ENCODE data around the gene TALDO1.

TALDO1 gene

GRCh38 chr11:798093-798713 lies 50.9 kb downstream of the TALDO1 start, which contains the start of gene SLC25A22:
TSS of gene SLC25A22 (minus strand) at chr11:798281. CDS start at chr11:795006, 3,275 bp downstream.
- 10% methylated on average over 69 of the region's 69 CpGs for WGBS
- no peaks in the 10 kb centered on the region for H3K27me3 ChIP-seq (ENCODE audit: insufficient read depth, low read length)
- peak within 1 kb of the TSS; percentile 87 for H3K27ac ChIP-seq (ENCODE audit: low read depth, low read length)
- no peaks in the 10 kb centered on the region for H3K9me3 ChIP-seq (ENCODE audit: insufficient read depth, low read depth, low read length)
- H3K4me3 ChIP-seq (ENCODE audit: low read length), result peak within 1 kb of the TSS; percentile 84
- 0 out of 2 replicates have a peak, but pooled peaks cover 5% of the 10 kb centered on the region for H3K4me1 ChIP-seq (ENCODE audit: insufficient read depth, low read length)
- peak within 1 kb of the TSS; percentile 87 for H3K9ac ChIP-seq (ENCODE audit: low read depth, low read length)
- peaks cover 22% of the 10 kb centered on the region for H3K36me3 ChIP-seq (ENCODE audit: insufficient read depth, low read length)

DNA sequence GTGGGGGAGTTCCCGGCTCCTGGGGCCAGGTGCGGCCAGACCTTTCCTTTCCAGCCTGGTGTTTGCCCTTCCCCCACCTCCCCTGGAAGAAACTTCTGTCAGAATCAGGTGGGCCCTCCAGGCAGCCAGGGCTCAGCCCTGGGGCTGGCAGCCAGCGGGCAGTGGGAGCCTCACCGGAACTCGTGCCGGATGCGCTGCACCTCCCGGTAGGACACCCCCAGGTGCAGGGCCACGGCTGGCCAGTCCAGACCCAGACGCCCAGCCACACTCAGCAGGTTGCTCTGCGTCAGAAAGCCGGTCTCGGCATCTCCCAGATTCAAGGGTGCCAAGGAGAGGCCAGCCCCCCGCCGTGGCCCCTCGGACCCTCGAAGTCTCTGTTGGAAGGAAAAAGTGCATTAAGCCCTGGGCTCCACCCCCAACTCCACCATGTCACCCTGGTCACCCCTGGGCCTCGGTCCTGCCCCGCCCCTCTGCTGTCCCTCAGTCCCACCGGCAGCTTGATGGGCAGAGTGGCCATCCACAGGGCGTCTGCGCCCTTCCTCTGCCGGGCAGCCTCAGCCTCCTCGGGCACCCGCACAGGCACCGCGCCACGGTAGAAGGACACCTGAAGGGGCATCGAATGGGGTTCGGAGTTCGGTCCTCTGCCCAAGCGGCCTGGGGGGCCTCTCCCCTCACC lies 52.5 kb downstream of the TALDO1 start:
- Histone ChIP-seq H3K27me3 (ENCODE audit: insufficient read depth, low read length) (no peaks in the 10 kb centered on the region), H3K4me1 (ENCODE audit: insufficient read depth, low read length) (0 out of 2 replicates have a peak, but pooled peaks cover 5% of the 10 kb centered on the region), H3K9ac (ENCODE audit: low read depth, low read length) (no peak overlapping the region), H3K36me3 (ENCODE audit: insufficient read depth, low read length) (peaks cover 8% of the 10 kb centered on the region), H3K9me3 (ENCODE audit: insufficient read depth, low read depth, low read length) (no peaks in the 10 kb centered on the region), H3K27ac (ENCODE audit: low read depth, low read length) (no peak overlapping the region), H3K4me3 (ENCODE audit: low read length) (no peak overlapping the region)
- WGBS, result 95% methylated on average over 32 of the region's 32 CpGs

DNA sequence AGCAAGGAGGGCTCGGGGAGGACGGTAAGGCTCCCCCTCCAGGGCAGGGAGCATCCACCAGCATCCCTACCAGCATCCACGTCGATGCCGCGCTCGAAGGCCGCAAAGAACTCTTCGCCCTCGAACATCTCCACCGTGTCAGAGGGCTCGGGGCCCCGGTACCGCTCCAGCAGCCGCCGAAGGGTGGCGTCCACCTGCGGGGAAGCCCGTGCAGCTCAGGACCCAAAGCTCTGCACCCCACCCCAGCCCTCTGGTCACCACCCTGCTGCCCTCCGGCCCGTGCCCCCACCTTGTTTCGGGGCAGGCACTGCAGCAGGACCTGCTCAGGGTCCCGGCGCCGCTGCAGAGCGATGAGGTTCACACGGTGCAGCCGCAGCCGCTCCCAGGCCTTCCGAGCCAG lies 53.2 kb downstream of the TALDO1 start:
- Histone ChIP-seq H3K4me3 (ENCODE audit: low read length) (no peak overlapping the region), H3K4me1 (ENCODE audit: insufficient read depth, low read length) (0 out of 2 replicates have a peak, but pooled peaks cover 5% of the 10 kb centered on the region), H3K27ac (ENCODE audit: low read depth, low read length) (no peak overlapping the region), H3K36me3 (ENCODE audit: insufficient read depth, low read length) (peaks cover 8% of the 10 kb centered on the region), H3K9me3 (ENCODE audit: insufficient read depth, low read depth, low read length) (no peaks in the 10 kb centered on the region), H3K27me3 (ENCODE audit: insufficient read depth, low read length) (no peaks in the 10 kb centered on the region), H3K9ac (ENCODE audit: low read depth, low read length) (no peak overlapping the region)
- 95% methylated on average over 30 of the region's 30 CpGs for WGBS

- Histone ChIP-seq H3K27ac (ENCODE audit: low read depth, low read length) (no peak overlapping the region), H3K36me3 (ENCODE audit: insufficient read depth, low read length) (peaks cover 8% of the 10 kb centered on the region), H3K27me3 (ENCODE audit: insufficient read depth, low read length) (no peaks in the 10 kb centered on the region), H3K4me3 (ENCODE audit: low read length) (no peak overlapping the region), H3K9ac (ENCODE audit: low read depth, low read length) (no peak overlapping the region), H3K9me3 (ENCODE audit: insufficient read depth, low read depth, low read length) (no peaks in the 10 kb centered on the region), H3K4me1 (ENCODE audit: insufficient read depth, low read length) (0 out of 2 replicates have a peak, but pooled peaks cover 5% of the 10 kb centered on the region)
- WGBS, result 94% methylated on average over 20 of the region's 20 CpGs
These were observed 54.0 kb downstream of the TALDO1 start for GRCh38 chr11:801097-801780.

DNA sequence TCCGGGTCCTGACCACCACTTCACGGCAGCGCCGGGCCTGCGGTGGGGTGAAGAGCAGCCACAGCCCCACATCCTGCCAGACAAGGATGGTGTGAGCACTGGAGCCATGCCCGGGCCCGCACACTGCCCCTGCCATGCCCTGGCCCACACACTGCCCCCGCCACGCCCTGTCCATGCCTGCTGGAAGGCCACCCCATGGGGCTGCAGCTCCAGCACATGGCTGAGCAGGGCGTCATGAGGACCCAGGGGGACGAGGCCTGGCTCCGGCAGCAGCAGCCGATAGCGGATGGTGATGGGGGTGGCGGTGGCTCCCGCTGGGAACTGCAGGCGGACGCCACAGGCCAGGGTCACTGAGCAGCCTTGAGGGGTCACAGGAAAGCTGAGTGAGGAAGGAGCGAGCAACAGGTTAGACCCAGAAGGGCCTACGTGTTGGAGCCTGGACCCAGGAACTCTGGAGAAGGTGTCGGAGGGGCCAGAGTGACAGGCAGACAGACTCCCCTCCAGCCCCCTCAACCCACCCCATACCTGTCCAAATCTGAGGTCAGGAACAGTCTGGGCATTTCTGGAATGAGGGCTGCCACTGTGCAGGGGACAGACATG lies 54.9 kb downstream of the TALDO1 start:
- WGBS, result 95% methylated on average over 21 of the region's 21 CpGs
- no peaks in the 10 kb centered on the region for H3K9me3 ChIP-seq (ENCODE audit: insufficient read depth, low read depth, low read length)
- H3K4me3 ChIP-seq (ENCODE audit: low read length), result no peak overlapping the region
- no peaks in the 10 kb centered on the region for H3K27me3 ChIP-seq (ENCODE audit: insufficient read depth, low read length)
- peaks cover 8% of the 10 kb centered on the region for H3K36me3 ChIP-seq (ENCODE audit: insufficient read depth, low read length)
- H3K27ac ChIP-seq (ENCODE audit: low read depth, low read length), result no peak overlapping the region
- no peak overlapping the region for H3K9ac ChIP-seq (ENCODE audit: low read depth, low read length)
- H3K4me1 ChIP-seq (ENCODE audit: insufficient read depth, low read length), result no peaks in the 10 kb centered on the region

GRCh38 chr11:802693-803466 lies 55.6 kb downstream of the TALDO1 start:
- no peaks in the 10 kb centered on the region for H3K9me3 ChIP-seq (ENCODE audit: insufficient read depth, low read depth, low read length)
- H3K4me3 ChIP-seq (ENCODE audit: low read length), result no peak overlapping the region
- H3K27ac ChIP-seq (ENCODE audit: low read depth, low read length), result no peak overlapping the region
- H3K27me3 ChIP-seq (ENCODE audit: insufficient read depth, low read length), result no peaks in the 10 kb centered on the region
- H3K4me1 ChIP-seq (ENCODE audit: insufficient read depth, low read length), result no peaks in the 10 kb centered on the region
- peaks cover 8% of the 10 kb centered on the region for H3K36me3 ChIP-seq (ENCODE audit: insufficient read depth, low read length)
- peak overlapping the region; percentile 5; the same call in 1 of the 2 replicates for H3K9ac ChIP-seq (ENCODE audit: low read depth, low read length)
- WGBS, result 94% methylated on average over 28 of the region's 28 CpGs

- H3K4me1 ChIP-seq (ENCODE audit: insufficient read depth, low read length), result no peaks in the 10 kb centered on the region
- H3K27ac ChIP-seq (ENCODE audit: low read depth, low read length), result no peak overlapping the region
- H3K9ac ChIP-seq (ENCODE audit: low read depth, low read length), result no peak overlapping the region; the same call in 1 of the 2 replicates
- WGBS, result 92% methylated on average over 8 of the region's 8 CpGs
- H3K4me3 ChIP-seq (ENCODE audit: low read length), result no peak overlapping the region
- H3K9me3 ChIP-seq (ENCODE audit: insufficient read depth, low read depth, low read length), result no peaks in the 10 kb centered on the region
- H3K27me3 ChIP-seq (ENCODE audit: insufficient read depth, low read length), result no peaks in the 10 kb centered on the region
- H3K36me3 ChIP-seq (ENCODE audit: insufficient read depth, low read length), result peaks cover 8% of the 10 kb centered on the region
These were observed 56.1 kb downstream of the TALDO1 start for GRCh38 chr11:803467-803742.

GRCh38 chr11:803770-804598 lies 56.7 kb downstream of the TALDO1 start:
- no peak overlapping the region; the same call in 1 of the 2 replicates for H3K27ac ChIP-seq (ENCODE audit: low read depth, low read length)
- 70% methylated on average over 26 of the region's 26 CpGs for WGBS

GRCh38 chr11:804599-804964 lies 57.3 kb downstream of the TALDO1 start:
- H3K27ac ChIP-seq (ENCODE audit: low read depth, low read length), result peak overlapping the region; percentile 52; the same call in 1 of the 2 replicates

More at GRCh38 chr11:803770-804598, 56.7 kb downstream of the TALDO1 start:
- Histone ChIP-seq H3K9me3 (ENCODE audit: insufficient read depth, low read depth, low read length) (no peaks in the 10 kb centered on the region), H3K4me3 (ENCODE audit: low read length) (peak overlapping the region; percentile 71), H3K27me3 (ENCODE audit: insufficient read depth, low read length) (no peaks in the 10 kb centered on the region), H3K4me1 (ENCODE audit: insufficient read depth, low read length) (no peaks in the 10 kb centered on the region), H3K9ac (ENCODE audit: low read depth, low read length) (peak overlapping the region; percentile 70), H3K36me3 (ENCODE audit: insufficient read depth, low read length) (peaks cover 8% of the 10 kb centered on the region)

More at GRCh38 chr11:804599-804964, 57.3 kb downstream of the TALDO1 start:
- H3K4me3 ChIP-seq (ENCODE audit: low read length), result peak overlapping the region; percentile 71
- no peaks in the 10 kb centered on the region for H3K9me3 ChIP-seq (ENCODE audit: insufficient read depth, low read depth, low read length)
- H3K4me1 ChIP-seq (ENCODE audit: insufficient read depth, low read length), result no peaks in the 10 kb centered on the region
- H3K36me3 ChIP-seq (ENCODE audit: insufficient read depth, low read length), result peaks cover 6% of the 10 kb centered on the region
- peak overlapping the region; percentile 70 for H3K9ac ChIP-seq (ENCODE audit: low read depth, low read length)
- 26% methylated on average over 18 of the region's 18 CpGs for WGBS
- no peaks in the 10 kb centered on the region for H3K27me3 ChIP-seq (ENCODE audit: insufficient read depth, low read length)
